PFSK-1 (cell line): ENCODE measurements around the gene PLOD3.
A peak's percentile ranks its signal among the peaks of the same experiment; 100 is the strongest.

Experiments
- FOXP2 ChIP-seq: optimal IDR thresholded peaks from 2 replicates; pipeline ENCODE3; 2011; ENCODE audit warnings: borderline replicate concordance, control low read depth, inconsistent platforms; ENCODE audit not compliant: insufficient read depth; ENCODE audit errors: extremely low read length, extremely low read depth
- POLR2AphosphoS5 ChIP-seq: IDR thresholded peaks from 2 replicates; pipeline ENCODE4 v1.6.1; 2012; ENCODE audit warnings: low read depth, mild to moderate bottlenecking, control low read depth, low read length, moderate library complexity
- REST ChIP-seq, 2 experiments: IDR thresholded peaks; 2 replicates each; pipeline versions ENCODE4 v1.6.1 to v1.8.0; 2011 to 2012; ENCODE audit warnings: low read depth in 2 of 2, low read length in 2 of 2, control low read depth in 1 of 2, inconsistent platforms in 1 of 2, mild to moderate bottlenecking in 1 of 2, moderate library complexity in 1 of 2; ENCODE audit not compliant: insufficient read depth in 1 of 2
- SIN3A ChIP-seq: IDR thresholded peaks from 2 replicates; pipeline ENCODE4 v1.6.1; 2012; ENCODE audit warnings: mild to moderate bottlenecking, low read length, moderate library complexity, borderline replicate concordance; ENCODE audit not compliant: insufficient read depth
- TAF1 ChIP-seq: IDR thresholded peaks from 2 replicates; pipeline ENCODE4 v1.6.1; 2012; ENCODE audit warnings: low read length, control low read depth, borderline replicate concordance; ENCODE audit not compliant: insufficient read depth

Gene PLOD3

GRCh38 chr7:101163279-101164070 lies 53.9 kb downstream of the PLOD3 start:
- peak; percentile 89 for TF ChIP-seq POLR2AphosphoS5
- no peak for TF ChIP-seq REST (IDR thresholded peaks at IDR 0.05; ENCODE audit: insufficient read depth in 1 of 2, low read depth in 2 of 2, low read length in 2 of 2)
- peak; percentile 46; the same call in 1 of the 2 replicates for TF ChIP-seq TAF1
- TF ChIP-seq SIN3A: peak; percentile 52; the same call in 1 of the 2 replicates
- TF ChIP-seq FOXP2: no peak

GRCh38 chr7:101162551-101163278 lies 54.7 kb downstream of the PLOD3 start:
- TF ChIP-seq SIN3A (peak; percentile 87), REST (IDR thresholded peaks at IDR 0.05; ENCODE audit: insufficient read depth in 1 of 2, low read depth in 2 of 2, low read length in 2 of 2) (0 out of 4 replicates have a peak, but pooled peaks of 1 of the 2 experiments have one; percentile 37), POLR2AphosphoS5 (peak; percentile 83), TAF1 (no peak)

- TF ChIP-seq SIN3A (peak; percentile 96), POLR2AphosphoS5 (peak; percentile 87), REST (IDR thresholded peaks at IDR 0.05; ENCODE audit: insufficient read depth in 1 of 2, low read depth in 2 of 2, low read length in 2 of 2) (no peak)
Measured at GRCh38 chr7:101161692-101162471, 55.5 kb downstream of the PLOD3 start.

GRCh38 chr7:101160910-101161309 lies 56.5 kb downstream of the PLOD3 start:
- TF ChIP-seq POLR2AphosphoS5 (no peak; the same call in 1 of the 2 replicates), TAF1 (no peak), SIN3A (no peak), FOXP2 (no peak), REST (IDR thresholded peaks at IDR 0.05; ENCODE audit: insufficient read depth in 1 of 2, low read depth in 2 of 2, low read length in 2 of 2) (no peak)
